HG03097 (cell line): Measurements from ENCODE around the gene MUL1.

Experiments used
- ATAC-seq: cut with Tn5 transposase; IDR thresholded peaks from one replicate; pipeline ENCODE4 v1.9.1; 2021; ENCODE audit not compliant: unreplicated experiment, low FRiP score

MUL1 gene

GRCh38 chr1:20507564-20508410, at the start of gene MUL1:
TSS of gene MUL1 (minus strand) at chr1:20508151. CDS start at chr1:20508024, 127 bp downstream.
- ATAC-seq = peak; percentile 79

GRCh38 chr1:20555758-20556120, 47.8 kb upstream of the MUL1 start:
- no peak for ATAC-seq

GRCh38 chr1:20555025-20555757, 47.2 kb upstream of the MUL1 start:
- no peak for ATAC-seq

GRCh38 chr1:20552728-20553445, 44.9 kb upstream of the MUL1 start:
- no peak for ATAC-seq

GRCh38 chr1:20551945-20552727, 44.2 kb upstream of the MUL1 start, which contains the start of gene FAM43B:
TSS of gene FAM43B (plus strand) at chr1:20552573. CDS start at chr1:20552974, 401 bp downstream.
- no peak for ATAC-seq

- ATAC-seq = no peak
Observed at GRCh38 chr1:20551161-20551560, 43.2 kb upstream of the MUL1 start.

- ATAC-seq = no peak
Observed at GRCh38 chr1:20546637-20547036, 38.7 kb upstream of the MUL1 start.

GRCh38 chr1:20540281-20540680, 32.3 kb upstream of the MUL1 start:
- no peak for ATAC-seq

- ATAC-seq = no peak
Observed at GRCh38 chr1:20538760-20539551, 31.0 kb upstream of the MUL1 start.

GRCh38 chr1:20538227-20538626, 30.3 kb upstream of the MUL1 start:
- no peak for ATAC-seq

GRCh38 chr1:20534659-20535417, 26.9 kb upstream of the MUL1 start:
- ATAC-seq = no peak

- no peak for ATAC-seq
Observed at GRCh38 chr1:20533635-20534034, 25.7 kb upstream of the MUL1 start.

GRCh38 chr1:20530901-20531300, 22.9 kb upstream of the MUL1 start:
- no peak for ATAC-seq

- ATAC-seq = no peak
Observed at GRCh38 chr1:20530306-20530705, 22.4 kb upstream of the MUL1 start.

- no peak for ATAC-seq
Observed at GRCh38 chr1:20528221-20528620, 20.3 kb upstream of the MUL1 start.

- ATAC-seq = no peak
Observed at GRCh38 chr1:20526267-20526666, 18.3 kb upstream of the MUL1 start.

- no peak for ATAC-seq
Observed at GRCh38 chr1:20521960-20522861, 14.3 kb upstream of the MUL1 start.
